Mucosa of descending colon (tissue), 3 donors: Measurements from ENCODE around the gene RGS7. TPM values are rescaled to one million over a fixed set of nuclear protein-coding genes. Genes with fewer than 3 reads are reported as not detected.

ENCODE experiments used
- ATAC-seq: fragments of 200-7000 bp; cut with Tn5 transposase; one replicate; pipeline ENCODE4 v1.9.1; 2020; ENCODE audit warnings: mild to moderate bottlenecking, moderate library complexity
- DNase-seq, 3 donors: peaks; one replicate each; pipeline ENCODE4 v3.0.0-alpha.2; 2020
- H3K36me3 ChIP-seq: fragments of 200-600 bp; one replicate; pipeline ENCODE4 v1.8.0; 2021; ENCODE audit warnings: low read depth, mild to moderate bottlenecking
- H3K4me1 ChIP-seq: fragments of 200-600 bp; one replicate; pipeline ENCODE4 v1.8.0; 2021; ENCODE audit warnings: low read depth, mild to moderate bottlenecking
- H3K4me3 ChIP-seq: fragments of 200-600 bp; one replicate; pipeline ENCODE4 v1.8.0; 2021; ENCODE audit warnings: mild to moderate bottlenecking
- H3K9me3 ChIP-seq: fragments of 200-600 bp; one replicate; pipeline ENCODE4 v1.8.0; 2021; ENCODE audit warnings: mild to moderate bottlenecking
- CTCF ChIP-seq: fragments of 200-600 bp; IDR thresholded peaks from one replicate; pipeline ENCODE4 v1.8.0; 2022; ENCODE audit warnings: antibody characterized with exemption, mild to moderate bottlenecking
- intact Hi-C, 2 donors: fragments of 100-400 bp; cut with DNase I in 1 of 2; cut with micrococcal nuclease in 1 of 2; formaldehyde crosslinking; loops; one replicate each; pipeline versions ENCODE4 v1.11.0 to v1.11.1; 2022; cut with DNase I, micrococcal nuclease
- total RNA-seq, 3 donors: library from RNA; stranded (reverse); fragmentation: NEBNext Ultra II Directional in 2 of 3; extraction: Animal tissue kit (Norgen Biotek cat#: 25700) in 2 of 3; gene quantifications; one replicate each; pipeline versions ENCODE4 v1.2.1 to v1.2.4, GENCODE V29; 2021 to 2023
- donor health status: DM: no; HTN: no; CAD: no; lungs with moderate emphysema.
- donor health status: DM: no; HTN: no; CAD: no.
- donor health status: DM: no; HTN: yes; CAD: no.

Gene RGS7
- total RNA-seq, 3 donors from 2014 or later: 0.51 TPM; not detected in 2

- DNase-seq: no peak
- intact Hi-C loops: no loop called here
- H3K36me3 ChIP-seq: no peaks in the 10 kb centered on the region
- H3K4me1 ChIP-seq: no peaks in the 10 kb centered on the region
- no peaks in the 10 kb centered on the region for H3K9me3 ChIP-seq
- no peak for ATAC-seq
- no peak for TF ChIP-seq CTCF
- H3K4me3 ChIP-seq: no peak overlapping the region
Observed at GRCh38 chr1:241351841-241352240, 5.2 kb downstream of the RGS7 start.

GRCh38 chr1:241343956-241344355 is 13.0 kb downstream of the RGS7 start:
- H3K4me1 ChIP-seq: no peaks in the 10 kb centered on the region
- no peaks in the 10 kb centered on the region for H3K36me3 ChIP-seq
- no peak for TF ChIP-seq CTCF
- H3K4me3 ChIP-seq: no peak overlapping the region
- H3K9me3 ChIP-seq: no peaks in the 10 kb centered on the region
- DNase-seq (no peak), ATAC-seq (peak; percentile 76)
- intact Hi-C loops: no loop called here

GRCh38 chr1:241336335-241336734 is 20.7 kb downstream of the RGS7 start:
- Histone ChIP-seq H3K9me3 (no peaks in the 10 kb centered on the region), H3K4me1 (no peaks in the 10 kb centered on the region), H3K4me3 (no peak overlapping the region), H3K36me3 (no peaks in the 10 kb centered on the region)
- ATAC-seq: peak; percentile 67
- DNase-seq: no peak
- intact Hi-C loops: no loop called here
- TF ChIP-seq CTCF: no peak

- TF ChIP-seq CTCF: no peak
- DNase-seq (no peak), ATAC-seq (no peak)
- no peaks in the 10 kb centered on the region for H3K9me3 ChIP-seq
- no peaks in the 10 kb centered on the region for H3K4me1 ChIP-seq
- no peaks in the 10 kb centered on the region for H3K36me3 ChIP-seq
- intact Hi-C loops: no loop called here
- H3K4me3 ChIP-seq: no peak overlapping the region
Observed at GRCh38 chr1:241332987-241333386, 24.0 kb downstream of the RGS7 start.

GRCh38 chr1:241332037-241332409 is 25.0 kb downstream of the RGS7 start:
- TF ChIP-seq CTCF: no peak
- Histone ChIP-seq H3K9me3 (no peaks in the 10 kb centered on the region), H3K4me3 (no peak overlapping the region), H3K36me3 (no peaks in the 10 kb centered on the region), H3K4me1 (no peaks in the 10 kb centered on the region)
- no peak for DNase-seq
- intact Hi-C loops: no loop called here
- no peak for ATAC-seq

GRCh38 chr1:241331328-241332036 is 25.5 kb downstream of the RGS7 start:
- intact Hi-C loops: no loop called here
- ATAC-seq: no peak
- no peak for TF ChIP-seq CTCF

More at GRCh38 chr1:241331328-241332036, 25.5 kb downstream of the RGS7 start:
- no peak for DNase-seq
- Histone ChIP-seq H3K9me3 (no peaks in the 10 kb centered on the region), H3K36me3 (no peaks in the 10 kb centered on the region), H3K4me1 (no peaks in the 10 kb centered on the region), H3K4me3 (no peak overlapping the region)
